OCI-LY7 (cell line): ENCODE results near the gene RFPL3. TPM values are rescaled to one million over a fixed set of nuclear protein-coding genes. Genes with fewer than 3 reads are reported as not detected.

Source experiments
- BruUV-seq: library from RNA; stranded (reverse); fragments of 400-500 nt; replicated peaks from 2 replicates; lab custom pipeline; 2021; lab: Mats Ljungman, UMichigan
- CTCF ChIA-PET: fragments of 300-600 bp; sonication (Branson Sonifier 250); formaldehyde crosslinking; loops from one replicate; lab custom pipeline; 2022; ENCODE audit warnings: antibody characterized with exemption; ENCODE audit not compliant: unreplicated experiment; lab: Charles Lee
- POLR2A ChIA-PET: fragments of 300-600 bp; sonication (Branson Sonifier 250); formaldehyde crosslinking; loops from one replicate; lab custom pipeline; 2022; ENCODE audit warnings: antibody characterized with exemption; lab: Charles Lee
- DNase-seq: peaks from one replicate; pipeline ENCODE4 v3.0.0-alpha.2; 2015; ENCODE audit warnings: low spot score
- H2AFZ ChIP-seq: fragments of 200-600 bp; sonication (generic), shearing (Covaris generic); 2 replicates; pipeline ENCODE4 v1.6.1; 2014; ENCODE audit warnings: mild to moderate bottlenecking, antibody characterized with exemption, low read length, moderate library complexity
- H3K27ac ChIP-seq: fragments of 200-600 bp; sonication (generic); 2 replicates; pipeline ENCODE4 v1.5.1; 2014; ENCODE audit warnings: mixed run types, low read depth, mild to moderate bottlenecking, moderate library complexity, low read length, inconsistent platforms; ENCODE audit not compliant: poor library complexity, severe bottlenecking
- H3K36me3 ChIP-seq: fragments of 200-600 bp; sonication (generic); 2 replicates; pipeline ENCODE4 v1.6.1; 2014; ENCODE audit warnings: mild to moderate bottlenecking, antibody characterized with exemption, low read length, moderate library complexity, mixed read lengths; ENCODE audit not compliant: insufficient read depth
- H3K4me1 ChIP-seq: fragments of 200-600 bp; sonication (generic); 2 replicates; pipeline ENCODE4 v1.5.1; 2014; ENCODE audit warnings: mild to moderate bottlenecking, low read length; ENCODE audit not compliant: insufficient read depth, poor library complexity, severe bottlenecking
- H3K4me2 ChIP-seq: fragments of 200-600 bp; sonication (generic); 2 replicates; pipeline ENCODE4 v1.6.1; 2014; ENCODE audit warnings: mild to moderate bottlenecking, low read length
- H3K4me3 ChIP-seq: fragments of 200-600 bp; sonication (generic); 2 replicates; pipeline ENCODE4 v1.5.1; 2014; ENCODE audit warnings: mild to moderate bottlenecking, low read depth, low read length; ENCODE audit not compliant: poor library complexity, severe bottlenecking
- H3K79me2 ChIP-seq: fragments of 200-600 bp; sonication (generic); 2 replicates; pipeline ENCODE4 v1.6.1; 2016; ENCODE audit warnings: low read depth, mild to moderate bottlenecking, low read length, moderate library complexity, mixed read lengths; ENCODE audit not compliant: insufficient read depth
- H3K9me2 ChIP-seq: fragments of 200-600 bp; sonication (generic); 2 replicates; pipeline ENCODE4 v1.6.1; 2016; ENCODE audit warnings: mild to moderate bottlenecking, low read length, mixed read lengths; ENCODE audit not compliant: insufficient read depth
- H3K9me3 ChIP-seq: fragments of 200-600 bp; sonication (generic); 2 replicates; pipeline ENCODE4 v1.6.1; 2014; ENCODE audit warnings: mild to moderate bottlenecking, mixed run types, low read length, mixed read lengths
- H4K20me1 ChIP-seq: fragments of 200-600 bp; sonication (generic); 2 replicates; pipeline ENCODE4 v1.6.1; 2014; ENCODE audit warnings: mild to moderate bottlenecking, antibody characterized with exemption, low read length, moderate library complexity, mixed read lengths; ENCODE audit not compliant: insufficient read depth
- EZH2phosphoT487 ChIP-seq: fragments of 200-600 bp; sonication (generic); IDR thresholded peaks from 2 replicates; pipeline ENCODE4 v1.6.1; 2018; ENCODE audit warnings: low read depth, borderline replicate concordance, mild to moderate bottlenecking, mixed run types, antibody characterized with exemption, low read length, moderate library complexity, mixed read lengths
- intact Hi-C: fragments of 100-400 bp; cut with micrococcal nuclease; formaldehyde crosslinking; loops from one replicate; pipeline ENCODE4 v1.10.0; 2022; ENCODE audit not compliant: unreplicated experiment
- total RNA-seq, 2 experiments: library from RNA; depleted of rRNA in 1 of 2; stranded (reverse); fragments of >200 nt in 1 of 2; shearing (Covaris generic) in 1 of 2; gene quantifications; 2 replicates each; pipeline ENCODE4 v1.2.3, GENCODE V29; 2014 to 2022
- TF ChIP-seq, protein P1 (sequence below): fragments of 200-600 bp; sonication (generic); conservative IDR thresholded peaks from 2 replicates; pipeline ENCODE4 v1.5.1; 2014; ENCODE audit warnings: mild to moderate bottlenecking, antibody characterized with exemption, low read length, moderate library complexity, mixed read lengths

RFPL3 gene
- total RNA-seq, 2 experiments from 2014 or later = not detected

DNA sequence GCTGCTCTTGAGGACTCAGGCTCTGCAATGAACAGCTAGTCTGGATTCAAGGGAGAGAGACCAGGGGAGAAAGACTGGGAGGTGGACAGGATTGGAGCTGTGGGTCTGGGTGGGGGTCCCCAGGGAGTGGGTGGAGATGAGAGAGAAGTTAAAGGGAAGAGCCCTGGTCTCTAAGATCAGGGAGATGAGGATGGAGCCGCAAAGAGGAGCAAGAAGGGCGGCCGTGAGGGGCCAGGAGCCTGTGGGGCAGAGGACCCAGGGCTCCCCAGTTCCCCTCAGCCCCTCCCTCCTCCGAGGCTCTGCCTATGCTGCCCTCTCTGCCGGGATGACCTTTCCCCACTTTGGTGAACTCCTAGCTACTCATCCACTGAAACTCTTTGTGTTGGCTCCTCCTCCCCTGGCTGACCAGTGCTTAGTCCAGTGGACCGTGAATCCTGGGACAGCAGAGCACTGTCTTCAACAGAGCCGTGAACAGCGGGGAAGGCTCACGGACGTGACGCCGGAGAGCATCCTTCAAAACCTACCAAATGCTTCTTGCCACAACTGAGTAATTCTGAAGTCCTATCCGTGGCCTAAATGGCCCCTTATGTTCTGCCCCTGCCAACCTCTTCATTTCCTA is 16.4 kb upstream of the RFPL3 start:
- Histone ChIP-seq H3K4me3 (no peak overlapping the region), H3K4me1 (no peaks in the 10 kb centered on the region), H4K20me1 (no peaks in the 10 kb centered on the region), H3K27ac (no peak overlapping the region), H3K36me3 (no peaks in the 10 kb centered on the region), H3K9me2 (no peaks in the 10 kb centered on the region), H3K4me2 (no peak overlapping the region), H3K9me3 (no peaks in the 10 kb centered on the region), H2AFZ (no peak overlapping the region), H3K79me2 (no peaks in the 10 kb centered on the region)
- intact Hi-C loops = no loop called here
- BruUV-seq = no TSS peak
- CTCF ChIA-PET = no interaction called here
- no peak for TF ChIP-seq EZH2phosphoT487
- TF ChIP-seq, protein P1, sequence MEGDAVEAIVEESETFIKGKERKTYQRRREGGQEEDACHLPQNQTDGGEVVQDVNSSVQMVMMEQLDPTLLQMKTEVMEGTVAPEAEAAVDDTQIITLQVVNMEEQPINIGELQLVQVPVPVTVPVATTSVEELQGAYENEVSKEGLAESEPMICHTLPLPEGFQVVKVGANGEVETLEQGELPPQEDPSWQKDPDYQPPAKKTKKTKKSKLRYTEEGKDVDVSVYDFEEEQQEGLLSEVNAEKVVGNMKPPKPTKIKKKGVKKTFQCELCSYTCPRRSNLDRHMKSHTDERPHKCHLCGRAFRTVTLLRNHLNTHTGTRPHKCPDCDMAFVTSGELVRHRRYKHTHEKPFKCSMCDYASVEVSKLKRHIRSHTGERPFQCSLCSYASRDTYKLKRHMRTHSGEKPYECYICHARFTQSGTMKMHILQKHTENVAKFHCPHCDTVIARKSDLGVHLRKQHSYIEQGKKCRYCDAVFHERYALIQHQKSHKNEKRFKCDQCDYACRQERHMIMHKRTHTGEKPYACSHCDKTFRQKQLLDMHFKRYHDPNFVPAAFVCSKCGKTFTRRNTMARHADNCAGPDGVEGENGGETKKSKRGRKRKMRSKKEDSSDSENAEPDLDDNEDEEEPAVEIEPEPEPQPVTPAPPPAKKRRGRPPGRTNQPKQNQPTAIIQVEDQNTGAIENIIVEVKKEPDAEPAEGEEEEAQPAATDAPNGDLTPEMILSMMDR = no peak
- POLR2A ChIA-PET = no interaction called here
- no peak for DNase-seq

DNA sequence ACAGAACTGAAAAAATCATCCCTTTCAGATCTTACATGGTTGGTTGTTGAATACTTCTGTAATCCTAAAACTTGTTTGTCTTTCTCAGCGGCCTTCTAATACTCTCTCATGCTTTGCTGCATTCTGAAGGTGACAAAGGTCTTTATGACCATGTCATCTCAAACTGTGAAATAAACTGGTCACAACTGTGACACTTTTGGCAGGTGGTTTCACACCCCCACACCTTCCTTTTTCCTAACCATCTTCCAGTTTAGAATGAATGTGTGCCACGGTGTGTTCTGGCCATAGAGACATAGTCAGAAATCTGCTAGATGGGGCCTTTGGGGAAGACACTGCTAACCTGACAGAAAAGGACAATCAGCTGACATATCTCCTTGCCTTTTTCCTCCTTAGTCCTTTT is 14.7 kb upstream of the RFPL3 start:
- POLR2A ChIA-PET = interaction anchor here (0.6 kb wide), 1 partner anchor 922 kb away, joined by 4 read pairs; no protein-coding TSS in a partner anchor
- H3K4me2 ChIP-seq = no peak overlapping the region
- no peak for TF ChIP-seq EZH2phosphoT487
- TF ChIP-seq, protein P1 = no peak
- no peak overlapping the region for H3K4me3 ChIP-seq
- DNase-seq = no peak
- H3K9me2 ChIP-seq = no peaks in the 10 kb centered on the region
- intact Hi-C loops = no loop called here
- no peaks in the 10 kb centered on the region for H3K36me3 ChIP-seq
- CTCF ChIA-PET = no interaction called here
- no peak overlapping the region for H3K27ac ChIP-seq
- H3K9me3 ChIP-seq = no peaks in the 10 kb centered on the region
- H3K4me1 ChIP-seq = no peaks in the 10 kb centered on the region
- H2AFZ ChIP-seq = no peak overlapping the region
- no peaks in the 10 kb centered on the region for H4K20me1 ChIP-seq
- no TSS peak for BruUV-seq
- H3K79me2 ChIP-seq = no peaks in the 10 kb centered on the region

DNA sequence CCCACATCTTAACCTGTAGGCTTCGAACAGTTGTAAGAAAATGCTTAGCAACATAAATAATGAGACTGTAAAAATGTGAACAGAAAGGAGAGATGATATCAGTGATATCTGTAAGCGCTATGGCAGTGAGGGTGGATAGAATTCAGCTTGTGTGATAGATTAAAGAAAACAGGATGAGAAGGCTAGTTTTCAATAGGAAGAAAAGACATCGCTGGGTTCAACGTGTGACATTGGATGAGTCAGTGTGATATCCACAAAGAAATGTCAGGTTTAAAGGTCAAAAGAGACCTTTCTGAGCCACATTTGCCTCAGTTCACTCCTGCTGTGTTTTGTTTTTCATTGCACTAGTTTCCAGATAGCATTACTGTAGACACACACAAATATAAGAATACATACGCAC is 13.7 kb upstream of the RFPL3 start:
- no peak for DNase-seq
- Histone ChIP-seq H3K36me3 (no peaks in the 10 kb centered on the region), H4K20me1 (no peaks in the 10 kb centered on the region), H3K9me3 (no peaks in the 10 kb centered on the region), H3K4me3 (no peak overlapping the region), H3K4me1 (no peaks in the 10 kb centered on the region), H2AFZ (no peak overlapping the region), H3K27ac (no peak overlapping the region), H3K4me2 (no peak overlapping the region), H3K9me2 (no peaks in the 10 kb centered on the region), H3K79me2 (no peaks in the 10 kb centered on the region)
- BruUV-seq = no TSS peak
- intact Hi-C loops = no loop called here
- CTCF ChIA-PET = no interaction called here
- POLR2A ChIA-PET = no interaction called here
- no peak for TF ChIP-seq EZH2phosphoT487
- TF ChIP-seq, protein P1 = no peak
